ENCODE data around the gene CCDC188. TPM values are rescaled to one million over a fixed set of nuclear protein-coding genes. Genes with fewer than 3 reads are reported as not detected.

CCDC188 gene
- total RNA-seq (ENCODE audit: low replicate concordance) = not detected in 2 replicates

DNA sequence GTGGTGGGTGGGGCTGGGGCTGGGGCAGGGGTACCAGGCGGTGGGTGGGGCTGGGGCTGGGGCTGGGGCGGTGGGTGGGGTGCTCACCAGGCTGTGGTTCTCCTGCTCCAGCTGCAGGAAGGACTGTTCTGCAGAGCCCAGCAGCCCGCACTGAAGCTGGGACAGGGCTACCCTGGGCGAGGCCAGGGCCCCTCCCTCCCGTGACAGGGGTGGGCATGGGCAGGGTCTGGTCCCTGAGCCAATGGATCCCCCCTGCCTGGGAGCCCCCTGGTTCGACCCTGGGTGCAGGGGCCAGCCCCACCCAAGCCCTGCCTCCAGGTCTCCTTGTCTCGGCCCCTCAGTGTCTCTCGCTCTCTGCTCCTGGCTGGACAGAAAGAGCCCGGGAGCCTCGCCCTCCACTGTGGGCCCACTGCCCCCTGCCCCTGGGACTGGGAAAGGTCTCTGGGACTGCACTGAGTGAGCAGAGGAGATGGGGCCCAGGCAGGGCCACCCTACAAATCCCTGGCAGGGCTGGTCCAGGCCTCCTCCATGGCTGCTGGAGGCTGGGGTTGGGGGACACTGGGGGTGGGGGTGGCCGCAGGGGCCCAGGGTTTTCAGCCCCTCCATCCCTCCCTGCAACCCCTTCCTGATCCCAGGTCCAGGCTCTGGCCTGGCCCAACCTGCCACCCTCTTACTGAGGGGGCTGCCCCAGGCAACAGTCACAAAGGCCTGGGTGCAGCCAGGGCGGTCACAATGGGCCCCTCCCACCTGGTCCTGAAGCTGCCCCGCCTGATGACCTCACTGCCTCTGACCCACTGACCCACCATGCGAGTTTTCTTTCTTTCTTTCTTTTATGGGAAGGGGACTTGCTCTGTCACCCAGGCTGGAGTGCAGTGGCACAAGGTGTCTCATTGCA lies at the start of gene CCDC188:
CCDC188 (minus strand) TSS at position 675 of the 895 bp plus-strand sequence; CDS start at position 606, 69 bp downstream.

GRCh38 chr22:20131597-20131858 lies 19.3 kb downstream of the CCDC188 start, which contains the start of gene ZDHHC8:
Gene ZDHHC8 (plus strand): TSS chr22:20131804. CDS start chr22:20131948, 144 bp downstream.

DNA sequence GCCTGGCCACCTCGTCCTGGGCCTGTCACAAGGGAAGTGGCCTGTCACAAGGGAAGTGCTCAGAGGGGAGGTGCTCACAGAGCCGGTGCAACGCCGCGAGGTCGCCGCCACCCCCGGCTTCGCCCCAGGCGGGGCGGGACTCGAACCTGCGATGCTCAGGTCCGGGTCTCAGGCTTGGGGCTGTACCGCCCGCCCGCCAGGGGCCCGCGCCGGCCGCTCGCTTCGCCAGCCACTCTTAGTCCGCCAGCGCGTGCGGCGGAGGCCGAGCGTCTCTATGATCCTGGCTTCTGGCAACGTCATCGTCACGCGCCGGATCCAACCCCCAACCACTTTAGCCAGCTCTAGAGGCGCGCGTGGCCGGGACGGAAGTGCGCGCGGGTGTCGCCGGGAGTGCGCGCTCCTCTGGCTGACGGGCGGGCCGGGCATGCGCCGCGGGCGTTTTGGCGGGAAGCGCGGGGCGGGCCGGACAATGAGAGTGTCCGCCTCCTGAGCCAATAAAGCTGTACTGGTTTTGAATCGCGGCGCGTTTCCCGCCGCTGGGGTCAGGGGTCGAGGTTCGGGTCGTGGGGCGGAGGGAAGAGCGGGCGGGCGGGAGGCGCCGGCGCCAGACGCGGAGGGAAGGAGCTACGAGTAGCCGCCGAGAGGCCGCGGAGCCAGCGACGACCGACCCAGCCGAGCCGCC lies 33.8 kb downstream of the CCDC188 start, which contains the start of gene TRMT2A:
TRMT2A (minus strand) TSS at position 276 of the 682 bp plus-strand sequence. CDS start 320 bp downstream, outside the sequence.

GRCh38 chr22:20115691-20116375 lies 35.0 kb downstream of the CCDC188 start, which contains the start of gene RANBP1:
Gene RANBP1 (plus strand): TSS chr22:20116104. CDS start chr22:20116185, 81 bp downstream.

Other genes with a start within 250 kb of the CCDC188 start
- gene COMT, start 209.3 kb downstream of the CCDC188 start, total RNA-seq (ENCODE audit: low replicate concordance) = 288 and 572 TPM in 2 replicates
- gene TXNRD2, start 209.2 kb downstream of the CCDC188 start, total RNA-seq (ENCODE audit: low replicate concordance) = 22.0 and 28.8 TPM in 2 replicates
- 7.6 and 22.9 TPM in 2 replicates for gene ARVCF, start 134.2 kb downstream of the CCDC188 start, total RNA-seq (ENCODE audit: low replicate concordance)
- gene TANGO2, start 129.9 kb downstream of the CCDC188 start, total RNA-seq (ENCODE audit: low replicate concordance) = 50.6 and 65.3 TPM in 2 replicates
- 28.3 and 29.3 TPM in 2 replicates for gene DGCR8, start 70.8 kb downstream of the CCDC188 start, total RNA-seq (ENCODE audit: low replicate concordance)
- gene RANBP1, start 35.0 kb downstream of the CCDC188 start, total RNA-seq (ENCODE audit: low replicate concordance) = 89.0 and 186 TPM in 2 replicates
- 45.0 and 45.9 TPM in 2 replicates for gene TRMT2A, start 33.8 kb downstream of the CCDC188 start, total RNA-seq (ENCODE audit: low replicate concordance)
- 4.3 and 9.7 TPM in 2 replicates for gene ZDHHC8, start 19.3 kb downstream of the CCDC188 start, total RNA-seq (ENCODE audit: low replicate concordance)
- 0.23 TPM in 1 of 2 replicates, not detected in the other for gene RTN4R, start 117.3 kb upstream of the CCDC188 start, total RNA-seq (ENCODE audit: low replicate concordance)
- 38.8 and 61.3 TPM in 2 replicates for gene DGCR6L, start 169.0 kb upstream of the CCDC188 start, total RNA-seq (ENCODE audit: low replicate concordance)
- gene ZNF74, start 243.1 kb upstream of the CCDC188 start, total RNA-seq (ENCODE audit: low replicate concordance) = 7.7 and 10.7 TPM in 2 replicates

All from smooth muscle cell of the coronary artery (primary cell).